H1 (cell line): ENCODE measurements around the gene ARHGEF40. TPM values are rescaled to one million over a fixed set of nuclear protein-coding genes. Genes with fewer than 3 reads are reported as not detected.

Experiments used
- CTCF ChIA-PET: fragments of 300-600 bp; sonication (Branson Sonifier 250); formaldehyde crosslinking; loops from one replicate; lab custom pipeline; 2021; ENCODE audit not compliant: partially characterized antibody; lab: Charles Lee
- POLR2A ChIA-PET: fragments of 300-600 bp; sonication (Branson Sonifier 250); formaldehyde crosslinking; loops from one replicate; lab custom pipeline; 2021; ENCODE audit warnings: inconsistent platforms; ENCODE audit not compliant: partially characterized antibody; lab: Charles Lee
- DNase-seq, 2 experiments: peaks; one replicate each; pipeline versions ENCODE4 v3.0.0 to v3.0.0-alpha.2; 2010 to 2022; ENCODE audit warnings: low spot score in 2 of 2, low read depth in 1 of 2, mixed read lengths in 1 of 2
- FAIRE-seq: peaks from 2 replicates; lab custom pipeline; 2011; peaks lifted over from hg19 to GRCh38; lab: Jason Lieb, UNC
- H2AFZ ChIP-seq: 2 replicates; pipeline ENCODE4 v1.8.1; 2012; ENCODE audit warnings: low read length, inconsistent platforms
- H2AK5ac ChIP-seq: 2 replicates; pipeline ENCODE4 v1.6.1; 2013; ENCODE audit warnings: low read depth, low read length
- H2BK120ac ChIP-seq: replicated peaks from 2 replicates; pipeline ENCODE3; 2013; ENCODE audit warnings: low read depth, low read length, inconsistent platforms
- H2BK12ac ChIP-seq: 2 replicates; pipeline ENCODE4 v1.6.1; 2013; ENCODE audit warnings: low read depth, low read length
- H2BK15ac ChIP-seq: 2 replicates; pipeline ENCODE4 v1.6.1; 2013; ENCODE audit warnings: low read length
- H2BK20ac ChIP-seq: 2 replicates; pipeline ENCODE4 v1.6.1; 2013; ENCODE audit warnings: low read length
- H2BK5ac ChIP-seq: 2 replicates; pipeline ENCODE4 v1.6.1; 2013; ENCODE audit warnings: low read depth, low read length
- H3K14ac ChIP-seq: 2 replicates; pipeline ENCODE4 v1.6.1; 2013; ENCODE audit warnings: inconsistent platforms; ENCODE audit not compliant: insufficient read length
- H3K18ac ChIP-seq: 2 replicates; pipeline ENCODE4 v1.6.1; 2013; ENCODE audit warnings: low read length; ENCODE audit errors: extremely low read depth
- H3K23ac ChIP-seq: 2 replicates; pipeline ENCODE4 v1.6.1; 2013; ENCODE audit warnings: inconsistent platforms; ENCODE audit not compliant: insufficient read length
- H3K23me2 ChIP-seq: 2 replicates; pipeline ENCODE4 v1.6.1; 2013; ENCODE audit warnings: low read depth, low read length
- H3K27ac ChIP-seq: 2 replicates; pipeline ENCODE4 v1.6.1; 2011; ENCODE audit warnings: low read depth, low read length, inconsistent platforms
- H3K27me3 ChIP-seq, 4 experiments: replicated peaks in 1 of 4; 1 replicate in 1 of 4; 2 replicates in 3 of 4; pipeline versions ENCODE4 v1.6.1 to v1.8.1; 2011 to 2013; ENCODE audit warnings: low read length in 3 of 4, mild to moderate bottlenecking in 3 of 4, inconsistent platforms in 2 of 4, mixed read lengths in 2 of 4, moderate library complexity in 1 of 4; ENCODE audit not compliant: control insufficient read depth in 3 of 4, insufficient read depth in 3 of 4; ENCODE audit errors: extremely low read depth in 1 of 4
- H3K36me3 ChIP-seq, 4 experiments: 2 replicates each; pipeline versions ENCODE4 v1.6.1 to v1.8.1; 2011 to 2013; ENCODE audit warnings: mild to moderate bottlenecking in 4 of 4, low read length in 3 of 4, moderate library complexity in 2 of 4, control low read depth in 1 of 4, inconsistent platforms in 1 of 4; ENCODE audit not compliant: insufficient read depth in 4 of 4, control insufficient read depth in 2 of 4
- H3K4ac ChIP-seq: replicated peaks from 2 replicates; pipeline ENCODE3; 2013; ENCODE audit warnings: low read length, low read depth, mixed read lengths, inconsistent platforms; ENCODE audit not compliant: insufficient read length
- H3K4me1 ChIP-seq, 4 experiments: replicated peaks in 1 of 4; 1 replicate in 1 of 4; 2 replicates in 3 of 4; pipeline versions ENCODE4 v1.6.1 to v1.8.1; 2011 to 2013; ENCODE audit warnings: low read length in 3 of 4, inconsistent platforms in 2 of 4, mixed read lengths in 1 of 4; ENCODE audit not compliant: insufficient read depth in 4 of 4, control insufficient read depth in 3 of 4
- H3K4me2 ChIP-seq, 2 experiments: 2 replicates each; pipeline versions ENCODE4 v1.6.1 to v1.8.1; 2011 to 2013; ENCODE audit warnings: low read depth in 2 of 2, low read length in 2 of 2, control low read depth in 1 of 2, inconsistent platforms in 1 of 2, mild to moderate bottlenecking in 1 of 2; ENCODE audit not compliant: insufficient read depth in 1 of 2
- H3K4me3 ChIP-seq, 4 experiments: fragments of 200-600, 300-600 bp in 1 of 4; sonication (generic), shearing (Covaris generic), sonication (Bioruptor Twin) in 1 of 4; 2 replicates each; pipeline versions ENCODE4 v1.5.1 to v1.8.1; 2011 to 2016; ENCODE audit warnings: low read length in 4 of 4, low read depth in 3 of 4, control low read depth in 2 of 4, inconsistent platforms in 2 of 4, mild to moderate bottlenecking in 2 of 4, mixed read lengths in 1 of 4, moderate library complexity in 1 of 4; ENCODE audit not compliant: insufficient read depth in 2 of 4; ENCODE audit errors: extremely low read depth in 1 of 4
- H3K56ac ChIP-seq: replicated peaks from 2 replicates; pipeline ENCODE3; 2013; ENCODE audit warnings: low read depth, mild to moderate bottlenecking, mixed read lengths, low read length, inconsistent platforms; ENCODE audit not compliant: insufficient read length
- H3K79me1 ChIP-seq: 2 replicates; pipeline ENCODE4 v1.6.1; 2013; ENCODE audit warnings: low read depth, low read length, control low read depth
- H3K79me2 ChIP-seq, 2 experiments: 2 replicates each; pipeline versions ENCODE4 v1.6.1 to v1.8.1; 2012 to 2013; ENCODE audit warnings: low read length in 2 of 2, mild to moderate bottlenecking in 2 of 2, inconsistent platforms in 1 of 2; ENCODE audit not compliant: insufficient read depth in 2 of 2, control insufficient read depth in 1 of 2
- H3K9ac ChIP-seq, 4 experiments: replicated peaks in 1 of 4; 1 replicate in 1 of 4; 2 replicates in 3 of 4; pipeline versions ENCODE4 v1.6.1 to v1.8.1; 2011 to 2013; ENCODE audit warnings: low read depth in 3 of 4, low read length in 3 of 4, control low read depth in 2 of 4, mild to moderate bottlenecking in 2 of 4, moderate library complexity in 2 of 4, inconsistent platforms in 1 of 4; ENCODE audit errors: extremely low read depth in 1 of 4
- H3K9me3 ChIP-seq, 2 experiments: 2 replicates each; pipeline versions ENCODE4 v1.6.1 to v1.8.1; 2012 to 2013; ENCODE audit warnings: mild to moderate bottlenecking in 2 of 2, moderate library complexity in 2 of 2, control low read depth in 1 of 2, inconsistent platforms in 1 of 2, low read depth in 1 of 2, low read length in 1 of 2, mixed read lengths in 1 of 2; ENCODE audit not compliant: insufficient read depth in 2 of 2
- H4K20me1 ChIP-seq, 2 experiments: replicated peaks in 1 of 2; 2 replicates each; pipeline versions ENCODE3 to v1.8.1; 2011 to 2013; ENCODE audit warnings: inconsistent platforms in 2 of 2, low read length in 2 of 2, mild to moderate bottlenecking in 1 of 2; ENCODE audit not compliant: insufficient read depth in 2 of 2, control insufficient read depth in 1 of 2
- H4K5ac ChIP-seq: 2 replicates; pipeline ENCODE4 v1.6.1; 2013; ENCODE audit warnings: low read length, low read depth, mixed read lengths, inconsistent platforms; ENCODE audit not compliant: insufficient read length
- H4K8ac ChIP-seq: 2 replicates; pipeline ENCODE4 v1.8.0; 2013; ENCODE audit warnings: mild to moderate bottlenecking, moderate library complexity, low read length, inconsistent platforms; ENCODE audit not compliant: insufficient read depth; ENCODE audit errors: extremely low read depth
- H4K91ac ChIP-seq: replicated peaks from 2 replicates; pipeline ENCODE3; 2013; ENCODE audit warnings: low read length, mixed read lengths, inconsistent platforms; ENCODE audit not compliant: insufficient read length
- CHD2 ChIP-seq: IDR thresholded peaks from 2 replicates; pipeline ENCODE4 v1.6.1; 2012; ENCODE audit warnings: low read length, improper control_type of control experiment
- CREB1 ChIP-seq: IDR thresholded peaks from 2 replicates; pipeline ENCODE4 v1.6.1; 2012; ENCODE audit warnings: inconsistent platforms
- EZH2 ChIP-seq: fragments of 200-600 bp; sonication (generic); IDR thresholded peaks from 2 replicates; pipeline ENCODE4 v1.7.1; 2012; ENCODE audit warnings: low read depth, mild to moderate bottlenecking, moderate library complexity, low read length, inconsistent platforms; ENCODE audit not compliant: severe bottlenecking
- RFX5 ChIP-seq: IDR thresholded peaks from 2 replicates; pipeline ENCODE4 v1.6.1; 2011; ENCODE audit warnings: low read depth, low read length, improper control_type of control experiment, borderline replicate concordance
- WGBS, 2 experiments: shearing (Covaris generic) in 1 of 2; methylation state at CpG; one replicate each; pipeline versions ENCODE4 v1.1.6 to v1.1.7; 2013 to 2015; ENCODE audit warnings: low lambda C conversion rate in 2 of 2, mixed read lengths in 2 of 2, inconsistent platforms in 1 of 2, low coverage in 1 of 2, missing lambda C conversion rate in 1 of 2; ENCODE audit not compliant: insufficient replicate concordance in 2 of 2, insufficient coverage in 1 of 2, insufficient read length in 1 of 2; ENCODE audit errors: extremely low coverage in 1 of 2, missing lambda C conversion rate in 1 of 2; 5-methylcytosine and 5-hydroxymethylcytosine counted together
- polyA plus RNA-seq, 7 experiments: library from polyadenylated mRNA; depleted of rRNA in 3 of 7; stranded (reverse) in 5 of 7; unstranded in 2 of 7; fragments of >200 nt in 5 of 7; fragments of 200-250 nt in 2 of 7; gene quantifications; 1 replicate in 5 of 7; 2 replicates in 1 of 7; 4 replicates in 1 of 7; pipeline versions ENCODE4 v1.2.1 to v1.2.3, GENCODE V29; 2011 to 2013; ENCODE audit warnings: missing spikeins in 2 of 7, mixed read lengths in 2 of 7
- total RNA-seq: library from RNA; stranded (reverse); fragmentation: NEBNext Ultra II Directional; extraction: Animal tissue kit (Norgen Biotek cat#: 25700); gene quantifications from 2 replicates; pipeline ENCODE4 v1.2.1, GENCODE V29; 2021

ARHGEF40 gene
- total and polyA plus RNA-seq, 2 of the 8 experiments (the other 6 are each of a cell fraction or from before 2014, with no cell fraction given) = 53.1 to 101 TPM

DNA sequence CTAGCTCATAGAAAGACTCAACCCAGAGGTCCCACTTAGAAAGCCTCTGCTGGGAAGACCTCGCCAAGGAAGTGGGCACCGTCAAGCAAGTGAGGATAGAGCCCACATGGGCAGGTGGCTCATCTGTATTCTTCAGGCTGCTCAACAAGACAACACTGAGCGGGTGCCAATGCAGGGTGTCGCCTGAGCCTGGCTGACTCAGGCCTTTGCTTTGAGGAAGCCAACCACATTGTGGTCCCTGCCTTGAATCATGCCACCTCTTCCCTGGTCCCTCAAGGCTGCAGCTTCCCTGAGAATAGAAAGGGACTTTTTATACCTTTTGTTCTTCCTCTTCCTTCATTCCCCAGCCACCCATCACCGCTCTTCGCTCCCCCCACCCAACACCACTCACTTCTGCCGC is 33.4 kb upstream of the ARHGEF40 start:
- Histone ChIP-seq H4K91ac (no peak overlapping the region), H4K8ac (no peak overlapping the region), H3K36me3 (no peaks in the 10 kb centered on the region), H3K4me2 (no peak overlapping the region), H4K20me1 (no peaks in the 10 kb centered on the region), H3K56ac (no peak overlapping the region), H3K4me3 (no peak overlapping the region), H3K79me1 (no peaks in the 10 kb centered on the region), H3K27me3 (no peaks in the 10 kb centered on the region), H3K9me3 (no peaks in the 10 kb centered on the region), H2BK120ac (no peak overlapping the region), H2BK20ac (no peak overlapping the region), H3K14ac (no peak overlapping the region), H4K5ac (no peak overlapping the region), H3K23me2 (peaks cover 2% of the 10 kb centered on the region; the same call in 1 of the 2 replicates), H2BK5ac (no peak overlapping the region), H3K4me1 (peaks cover 8 to 11% (median 10%) of the 10 kb centered on the region in 4 experiments; a peak in 6 of 7 replicates), H2AFZ (no peak overlapping the region), H3K4ac (no peak overlapping the region), H3K18ac (no peak overlapping the region), H2BK15ac (no peak overlapping the region), H3K9ac (no peak overlapping the region)
- no peak for DNase-seq
- POLR2A ChIA-PET = interaction anchor here (1.2 kb wide), 1 partner anchor 10 kb away, joined by 3 read pairs; no protein-coding TSS in a partner anchor
- FAIRE-seq = no peak
- CTCF ChIA-PET = interaction anchor here (0.8 to 8.8 kb wide), 9 partner anchors 9 to 67 kb away, joined by 3 to 152 read pairs (median 7); no protein-coding TSS in a partner anchor
- WGBS, 2 experiments = 91% methylated on average over 7 of the region's 7 CpGs; no CpG with 5 or more reads in 1 of the 2 experiments
- no peak for TF ChIP-seq CREB1
- TF ChIP-seq CHD2 = no peak
- no peak for TF ChIP-seq EZH2
- no peak for TF ChIP-seq RFX5
- TF ChIP-seq, all 59 proteins: peak for 0
- Histone ChIP-seq H3K27ac (no peak overlapping the region), H3K79me2 (no peaks in the 10 kb centered on the region), H2AK5ac (no peak overlapping the region), H3K23ac (no peak overlapping the region), H2BK12ac (no peak overlapping the region)
